IPS-20b (cell line): ENCODE results near the gene CERT1.

ENCODE experiments used
- H3K27ac ChIP-seq: one replicate; pipeline ENCODE4 v1.5.1; 2013; ENCODE audit warnings: low read length
- H3K27me3 ChIP-seq: 2 replicates; pipeline ENCODE4 v1.6.1; 2013; ENCODE audit warnings: mild to moderate bottlenecking, low read length, inconsistent platforms; ENCODE audit not compliant: insufficient read depth
- H3K36me3 ChIP-seq: 2 replicates; pipeline ENCODE4 v1.6.1; 2013; ENCODE audit warnings: low read depth, mild to moderate bottlenecking, inconsistent platforms, low read length, moderate library complexity; ENCODE audit not compliant: insufficient read depth
- H3K4me1 ChIP-seq: 2 replicates; pipeline ENCODE4 v1.6.1; 2013; ENCODE audit warnings: mild to moderate bottlenecking, control low read depth, inconsistent platforms, low read length, moderate library complexity; ENCODE audit not compliant: insufficient read depth
- H3K4me3 ChIP-seq: 2 replicates; pipeline ENCODE4 v1.5.1; 2013; ENCODE audit warnings: mild to moderate bottlenecking, low read length, inconsistent platforms
- H3K9ac ChIP-seq: 2 replicates; pipeline ENCODE4 v1.6.1; 2013; ENCODE audit warnings: low read depth, mild to moderate bottlenecking, inconsistent platforms, low read length, moderate library complexity
- H3K9me3 ChIP-seq: 2 replicates; pipeline ENCODE4 v1.6.1; 2013; ENCODE audit warnings: mild to moderate bottlenecking, low read depth, low read length, inconsistent platforms; ENCODE audit not compliant: insufficient read depth

The CERT1 gene

GRCh38 chr5:75446068-75446467 lies 65.4 kb downstream of the CERT1 start:
- Histone ChIP-seq H3K27me3 (no peaks in the 10 kb centered on the region), H3K9ac (no peak overlapping the region), H3K4me3 (no peak overlapping the region), H3K36me3 (no peaks in the 10 kb centered on the region; the same call in 1 of the 2 replicates), H3K9me3 (peaks cover 6% of the 10 kb centered on the region), H3K4me1 (peaks cover 8% of the 10 kb centered on the region; the same call in 1 of the 2 replicates), H3K27ac (no peak overlapping the region)

DNA sequence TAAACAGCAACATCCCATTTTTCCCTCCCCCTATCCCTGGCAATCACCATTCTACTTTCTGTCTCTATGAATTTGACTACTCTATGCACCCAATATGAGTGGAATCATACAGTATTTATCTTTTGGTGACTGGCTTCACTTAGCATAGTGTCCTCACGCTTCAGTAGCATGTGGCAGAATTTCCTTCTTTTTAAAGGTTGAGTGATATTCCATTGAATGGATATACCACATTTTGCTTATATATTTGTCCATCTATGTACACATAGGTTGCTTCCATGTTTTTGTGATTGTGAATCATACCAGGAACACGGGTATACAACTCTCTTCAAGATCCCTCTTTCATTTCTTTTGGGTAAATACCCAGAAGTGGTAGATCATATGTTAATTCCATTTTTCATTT lies 69.9 kb downstream of the CERT1 start:
- peaks cover 6% of the 10 kb centered on the region; the same call in 1 of the 2 replicates for H3K9me3 ChIP-seq
- no peak overlapping the region for H3K9ac ChIP-seq
- H3K36me3 ChIP-seq: no peaks in the 10 kb centered on the region; the same call in 1 of the 2 replicates
- no peak overlapping the region for H3K27ac ChIP-seq
- H3K4me1 ChIP-seq: no peaks in the 10 kb centered on the region
- no peak overlapping the region; the same call in 1 of the 2 replicates for H3K4me3 ChIP-seq
- no peaks in the 10 kb centered on the region for H3K27me3 ChIP-seq

DNA sequence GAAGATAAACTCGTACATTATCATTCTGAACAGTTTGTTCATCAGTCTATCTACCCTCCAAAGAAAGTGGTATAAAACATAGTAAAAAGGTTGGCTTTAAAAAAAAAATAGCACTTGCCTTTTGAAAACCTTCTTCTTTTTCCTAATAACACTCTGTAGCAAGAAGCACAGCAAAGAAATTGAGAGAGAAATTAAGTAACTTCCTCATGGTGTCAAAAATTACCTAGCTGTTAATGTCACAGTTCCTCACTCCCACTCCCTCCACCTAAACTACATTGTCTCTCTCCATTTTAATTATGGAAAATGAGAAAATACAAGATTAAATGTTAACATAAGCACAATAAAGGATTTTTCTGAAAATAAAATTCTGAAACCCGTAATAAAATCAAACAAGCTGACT lies 72.2 kb downstream of the CERT1 start:
- H3K9ac ChIP-seq: no peak overlapping the region
- H3K27ac ChIP-seq: no peak overlapping the region

GRCh38 chr5:75438722-75439121 lies 72.7 kb downstream of the CERT1 start:
- Histone ChIP-seq H3K27ac (no peak overlapping the region), H3K9me3 (peaks cover 6% of the 10 kb centered on the region; the same call in 1 of the 2 replicates), H3K36me3 (no peaks in the 10 kb centered on the region; the same call in 1 of the 2 replicates), H3K27me3 (no peaks in the 10 kb centered on the region), H3K4me1 (no peaks in the 10 kb centered on the region), H3K4me3 (no peak overlapping the region), H3K9ac (no peak overlapping the region)

More for the DNA sequence above, 72.2 kb downstream of the CERT1 start:
- Histone ChIP-seq H3K36me3 (no peaks in the 10 kb centered on the region; the same call in 1 of the 2 replicates), H3K4me1 (no peaks in the 10 kb centered on the region), H3K27me3 (no peaks in the 10 kb centered on the region), H3K4me3 (no peak overlapping the region), H3K9me3 (peaks cover 6% of the 10 kb centered on the region; the same call in 1 of the 2 replicates)

DNA sequence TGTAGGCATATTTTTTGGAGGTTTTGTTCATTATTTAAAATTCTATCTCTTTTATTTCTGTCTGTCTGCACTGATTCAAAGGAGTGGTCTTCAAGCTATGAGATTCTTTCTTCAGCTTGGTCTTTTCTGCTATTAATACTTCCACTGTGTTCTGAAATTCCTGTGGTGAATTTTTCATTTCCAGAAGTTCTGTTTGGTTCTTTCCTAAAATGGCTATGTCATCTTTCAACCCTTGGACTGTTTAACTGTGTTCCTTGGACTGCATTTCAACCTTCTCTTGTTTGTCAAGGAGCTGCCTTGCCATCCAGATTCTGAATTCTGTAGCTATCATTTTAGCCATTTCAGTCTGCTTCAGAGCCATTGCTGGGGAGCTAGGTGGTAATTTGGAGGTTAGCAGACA lies 76.3 kb downstream of the CERT1 start:
- Histone ChIP-seq H3K36me3 (no peaks in the 10 kb centered on the region), H3K4me3 (no peak overlapping the region)

DNA sequence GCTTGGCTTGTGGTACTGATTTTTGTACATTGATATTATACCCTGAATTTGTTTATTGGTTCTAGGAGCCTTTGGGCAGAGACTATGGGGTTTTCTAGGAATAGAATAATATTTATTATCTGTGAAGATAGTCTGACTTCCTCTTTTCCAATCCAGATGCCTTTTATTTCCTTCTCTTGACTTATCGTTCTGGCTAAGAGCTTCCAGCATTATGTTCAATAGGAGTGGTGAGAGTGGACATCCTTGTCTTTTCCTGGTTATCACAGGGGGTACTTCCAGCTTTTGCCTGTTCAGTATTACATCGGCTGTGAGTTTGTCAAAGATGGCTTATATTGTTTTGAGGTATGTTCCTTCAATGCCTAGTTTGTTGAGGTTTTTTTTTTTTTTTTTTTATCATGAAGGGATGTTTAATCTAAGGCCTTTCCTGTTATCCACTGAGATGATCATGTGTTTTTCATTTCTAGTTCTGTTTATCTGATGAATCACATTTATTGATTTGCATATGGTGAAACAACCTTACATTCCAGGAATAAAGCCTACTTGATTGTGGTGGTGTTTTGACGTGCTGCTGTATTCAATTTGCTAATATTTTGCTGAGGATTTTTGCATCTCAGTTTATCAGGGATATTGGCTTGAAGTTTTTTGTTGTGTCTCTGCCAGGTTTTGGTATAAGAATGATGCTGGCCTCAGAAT lies 77.5 kb downstream of the CERT1 start:
- no peaks in the 10 kb centered on the region for H3K27me3 ChIP-seq
- no peak overlapping the region for H3K4me3 ChIP-seq
- no peaks in the 10 kb centered on the region for H3K4me1 ChIP-seq
- H3K9me3 ChIP-seq: no peaks in the 10 kb centered on the region
- H3K9ac ChIP-seq: no peak overlapping the region
- no peak overlapping the region for H3K27ac ChIP-seq
- H3K36me3 ChIP-seq: no peaks in the 10 kb centered on the region

More for the DNA sequence above, 76.3 kb downstream of the CERT1 start:
- Histone ChIP-seq H3K27me3 (no peaks in the 10 kb centered on the region), H3K9me3 (no peaks in the 10 kb centered on the region), H3K27ac (no peak overlapping the region), H3K9ac (no peak overlapping the region), H3K4me1 (no peaks in the 10 kb centered on the region)

- H3K27me3 ChIP-seq: no peaks in the 10 kb centered on the region
- H3K4me3 ChIP-seq: no peak overlapping the region
- no peaks in the 10 kb centered on the region for H3K9me3 ChIP-seq
- peaks cover 12% of the 10 kb centered on the region for H3K36me3 ChIP-seq
- no peak overlapping the region for H3K9ac ChIP-seq
- H3K27ac ChIP-seq: no peak overlapping the region
- peaks cover 12% of the 10 kb centered on the region; the same call in 1 of the 2 replicates for H3K4me1 ChIP-seq
These were observed 97.2 kb downstream of the CERT1 start for GRCh38 chr5:75414241-75414640.

GRCh38 chr5:75412111-75412990 lies 99.1 kb downstream of the CERT1 start:
- no peak overlapping the region for H3K27ac ChIP-seq
- H3K4me3 ChIP-seq: no peak overlapping the region
- peaks cover 6% of the 10 kb centered on the region for H3K36me3 ChIP-seq

DNA sequence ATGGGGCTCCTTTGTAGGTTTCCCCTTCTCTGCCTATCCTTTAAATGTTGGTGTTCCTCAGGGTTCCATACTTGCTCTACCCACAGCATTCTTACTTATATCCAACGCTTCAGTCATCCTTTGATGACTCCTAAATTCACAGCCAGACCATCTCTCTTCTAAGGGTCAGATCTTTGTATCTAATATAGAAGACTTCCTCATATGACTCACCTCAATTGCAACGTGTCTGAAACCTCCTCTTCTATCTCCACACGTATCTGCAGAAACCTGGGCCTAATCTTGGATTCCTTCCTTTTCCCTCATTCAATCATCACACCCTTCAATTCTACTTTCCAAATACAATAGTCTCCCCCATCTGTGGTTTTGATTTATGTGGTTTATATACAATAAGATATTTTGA lies 106.1 kb downstream of the CERT1 start:
- H3K9ac ChIP-seq: no peak overlapping the region
- peaks cover 4% of the 10 kb centered on the region; the same call in 1 of the 2 replicates for H3K4me1 ChIP-seq
- H3K27me3 ChIP-seq: no peaks in the 10 kb centered on the region
- H3K9me3 ChIP-seq: no peaks in the 10 kb centered on the region
- H3K36me3 ChIP-seq: peaks cover 10% of the 10 kb centered on the region
- no peak overlapping the region for H3K27ac ChIP-seq
- no peak overlapping the region for H3K4me3 ChIP-seq

More at GRCh38 chr5:75412111-75412990, 99.1 kb downstream of the CERT1 start:
- peaks cover 12% of the 10 kb centered on the region; the same call in 1 of the 2 replicates for H3K4me1 ChIP-seq
- no peaks in the 10 kb centered on the region for H3K27me3 ChIP-seq
- no peak overlapping the region for H3K9ac ChIP-seq
- H3K9me3 ChIP-seq: no peaks in the 10 kb centered on the region

DNA sequence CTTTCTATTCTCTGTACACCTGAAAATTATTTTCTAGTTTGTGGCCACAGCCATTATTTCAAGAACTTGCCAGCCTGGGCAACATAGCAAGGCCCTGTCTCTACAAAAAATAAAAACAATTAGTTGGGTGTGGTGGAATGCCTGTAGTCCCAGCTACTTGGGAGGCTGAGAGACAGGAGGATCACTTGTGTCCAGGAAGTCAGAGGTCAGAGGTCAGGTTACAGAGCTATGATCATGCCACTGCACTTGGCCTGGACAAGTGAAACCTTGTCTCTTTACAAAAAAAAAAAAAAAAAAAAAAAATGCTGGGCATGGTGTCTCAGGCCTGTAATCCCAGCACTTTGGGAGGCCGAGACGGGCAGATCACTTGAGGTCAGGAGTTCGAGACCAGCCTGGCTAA lies 116.2 kb downstream of the CERT1 start:
- Histone ChIP-seq H3K4me3 (no peak overlapping the region), H3K27me3 (no peaks in the 10 kb centered on the region), H3K4me1 (peaks cover 5% of the 10 kb centered on the region), H3K9ac (no peak overlapping the region), H3K9me3 (no peaks in the 10 kb centered on the region), H3K27ac (no peak overlapping the region), H3K36me3 (peaks cover 5% of the 10 kb centered on the region; the same call in 1 of the 2 replicates)

DNA sequence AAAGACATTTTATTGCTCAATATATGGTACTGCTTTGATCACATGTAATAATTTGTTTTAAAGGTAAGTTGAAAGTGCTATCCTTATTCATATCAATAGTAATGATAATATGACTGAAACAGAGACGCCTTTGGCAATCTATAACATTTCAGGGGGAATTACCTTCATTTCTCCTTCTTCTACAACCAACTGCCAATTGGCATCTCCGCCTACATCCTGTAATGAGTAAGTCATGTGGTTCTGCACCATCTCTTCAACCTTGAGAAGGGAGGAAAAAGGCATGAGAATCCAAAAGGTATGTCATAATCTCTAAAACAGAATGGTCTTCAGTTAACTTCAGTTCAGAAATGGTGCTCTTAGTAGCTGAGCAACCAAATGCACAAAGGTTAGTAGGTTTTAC lies 122.0 kb downstream of the CERT1 start:
- Histone ChIP-seq H3K36me3 (peaks cover 28% of the 10 kb centered on the region), H3K27me3 (no peaks in the 10 kb centered on the region), H3K4me1 (no peaks in the 10 kb centered on the region), H3K27ac (no peak overlapping the region), H3K4me3 (no peak overlapping the region), H3K9ac (no peak overlapping the region), H3K9me3 (no peaks in the 10 kb centered on the region)
